ENCODE measurements around the gene ANGEL1. TPM values are rescaled to one million over a fixed set of nuclear protein-coding genes. Genes with fewer than 3 reads are reported as not detected.

The ANGEL1 gene
- total RNA-seq, 4 donors from 2014 or later: 10.9 to 23.8 (median 17.4) TPM

- TF ChIP-seq CTCF (IDR thresholded peaks at IDR 0.05; ENCODE audit: low read depth): no peak
These were observed 2.3 kb upstream of the ANGEL1 start for GRCh38 chr14:76814726-76815645.

GRCh38 chr14:76812093-76812421, 625 bp downstream of the ANGEL1 start:
- no peak for TF ChIP-seq CTCF (IDR thresholded peaks at IDR 0.05; ENCODE audit: low read depth)

- no peak for TF ChIP-seq CTCF (IDR thresholded peaks at IDR 0.05; ENCODE audit: low read depth)
These were observed 1.1 kb downstream of the ANGEL1 start for GRCh38 chr14:76811561-76811960.

GRCh38 chr14:76810953-76811400, 1.7 kb downstream of the ANGEL1 start:
- no peak for TF ChIP-seq CTCF (IDR thresholded peaks at IDR 0.05; ENCODE audit: low read depth)

- TF ChIP-seq CTCF (IDR thresholded peaks at IDR 0.05; ENCODE audit: low read depth): no peak
These were observed 2.2 kb downstream of the ANGEL1 start for GRCh38 chr14:76810525-76810924.

- no peak for TF ChIP-seq CTCF (IDR thresholded peaks at IDR 0.05; ENCODE audit: low read depth)
These were observed 3.7 kb downstream of the ANGEL1 start for GRCh38 chr14:76808990-76809389.

GRCh38 chr14:76808011-76808410, 4.7 kb downstream of the ANGEL1 start:
- no peak for TF ChIP-seq CTCF (IDR thresholded peaks at IDR 0.05; ENCODE audit: low read depth)

Measured in subcutaneous adipose tissue (tissue), 4 donors.